Right forelimb (tissue), 1 donor: Measurements from ENCODE around the gene RO60.
"Not testable (repeated sequence)": the region's sequence is repeated elsewhere in the genome, so short reads cannot be mapped to it uniquely, and the experiment has no call there.

Experiments
- DNase-seq: peaks from one replicate; pipeline ENCODE4 v3.0.0-alpha.2; 2018

Gene RO60

GRCh38 chr1:193059282-193060114 is at the start of gene RO60, which contains the start of gene UCHL5:
TSS of gene RO60 (plus strand) at chr1:193059612. CDS start at chr1:193069055, 9,443 bp downstream.
TSS of gene UCHL5 (minus strand) at chr1:193059360. CDS start at chr1:193059260, 100 bp downstream.
- peak; percentile 96 for DNase-seq

- DNase-seq: no peak
Measured at GRCh38 chr1:193011406-193011805, 48.0 kb upstream of the RO60 start.

GRCh38 chr1:193013005-193013404 is 46.4 kb upstream of the RO60 start:
- no peak for DNase-seq

GRCh38 chr1:193013707-193014106 is 45.7 kb upstream of the RO60 start:
- DNase-seq: no peak

GRCh38 chr1:193014400-193014799 is 45.0 kb upstream of the RO60 start:
- no peak for DNase-seq

- no peak for DNase-seq
Measured at GRCh38 chr1:193016788-193017187, 42.6 kb upstream of the RO60 start.

GRCh38 chr1:193019442-193020026 is 39.9 kb upstream of the RO60 start:
- DNase-seq: no peak

- DNase-seq: no peak
Measured at GRCh38 chr1:193025218-193025617, 34.2 kb upstream of the RO60 start.

GRCh38 chr1:193030280-193030679 is 29.1 kb upstream of the RO60 start:
- DNase-seq: no peak

- DNase-seq: no peak
Measured at GRCh38 chr1:193031431-193031830, 28.0 kb upstream of the RO60 start.

- DNase-seq: not testable (repeated sequence)
Measured at GRCh38 chr1:193032643-193033427, 26.6 kb upstream of the RO60 start.

GRCh38 chr1:193033610-193034009 is 25.8 kb upstream of the RO60 start:
- DNase-seq: no peak

- no peak for DNase-seq
Measured at GRCh38 chr1:193036337-193037047, 22.9 kb upstream of the RO60 start.

GRCh38 chr1:193040011-193040410 is 19.4 kb upstream of the RO60 start:
- DNase-seq: no peak

- no peak for DNase-seq
Measured at GRCh38 chr1:193042766-193043691, 16.4 kb upstream of the RO60 start.

GRCh38 chr1:193048913-193049312 is 10.5 kb upstream of the RO60 start:
- not testable (repeated sequence) for DNase-seq

- no peak for DNase-seq
Measured at GRCh38 chr1:193054169-193054675, 5.2 kb upstream of the RO60 start.

GRCh38 chr1:193058529-193059281 is 707 bp upstream of the RO60 start:
- no peak for DNase-seq

GRCh38 chr1:193060115-193060403 is 647 bp downstream of the RO60 start:
- no peak for DNase-seq

GRCh38 chr1:193060406-193060805 is 994 bp downstream of the RO60 start:
- DNase-seq: no peak

- no peak for DNase-seq
Measured at GRCh38 chr1:193060938-193061337, 1.5 kb downstream of the RO60 start.
